Measurements from ENCODE around the gene GNA12. TPM values are rescaled to one million over a fixed set of nuclear protein-coding genes. Genes with fewer than 3 reads are reported as not detected.

The GNA12 gene
- total RNA-seq: 10 to 100 TPM; 17.9 to 22.5 (median 22.1) TPM
- 8.6 TPM for total RNA-seq (2013)
- 16.0 to 48.5 (median 30.7) reads per million in 29 experiments for total RNA-seq

DNA sequence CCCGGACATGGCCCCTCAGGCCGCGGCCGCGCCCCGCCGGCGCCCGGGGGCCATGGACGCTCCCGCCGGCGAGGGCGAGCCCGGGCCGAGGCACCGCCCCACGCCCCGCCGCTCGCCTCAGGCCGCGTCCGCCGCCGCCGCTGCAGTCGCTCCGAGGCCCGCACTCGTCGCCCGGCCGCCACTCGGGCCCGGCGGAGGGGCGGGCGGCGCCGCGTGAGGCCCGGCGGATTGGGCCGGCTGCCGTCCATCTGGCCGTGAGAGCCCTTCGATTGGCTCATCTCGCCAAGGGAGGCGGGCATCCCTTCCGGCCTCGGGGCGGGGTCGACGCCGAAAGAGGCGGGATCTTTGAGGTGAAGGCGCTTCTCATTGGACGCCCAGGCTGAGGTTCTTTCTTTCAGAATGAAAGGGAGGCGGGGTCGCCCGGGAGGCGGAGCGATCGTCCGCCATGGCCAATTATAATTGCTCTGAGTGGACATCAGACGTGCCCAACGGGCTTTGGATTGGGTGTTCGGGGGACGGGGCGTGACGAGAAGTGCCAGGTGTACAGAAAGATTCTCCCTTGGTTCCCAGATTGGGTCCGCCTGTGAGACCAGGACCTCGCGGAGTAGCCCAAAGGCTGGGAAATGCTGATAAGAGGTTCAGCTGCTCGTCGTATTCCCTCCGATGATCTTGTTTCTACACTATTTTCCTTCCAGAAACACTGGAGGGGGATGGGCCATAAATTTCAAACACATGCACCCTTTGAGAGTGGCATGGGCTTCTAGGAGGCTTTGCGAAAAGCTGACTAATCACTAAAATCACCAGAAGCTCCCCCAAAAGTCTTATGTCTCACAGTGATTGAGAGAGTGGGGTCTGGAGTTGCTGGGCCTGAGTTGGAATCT, at the start of gene GNA12:
Gene GNA12 (minus strand): TSS at position 156 of the 881 bp plus-strand sequence. CDS start 147 bp downstream, at position 9.
- H3K36me3 ChIP-seq (ENCODE audit: control insufficient read depth in 2 of 2, extremely low read depth in 1 of 2, insufficient read depth in 1 of 2, low read length in 1 of 2): peaks cover 3 to 6% of the 10 kb centered on the region in 2 donors
- Mint-ChIP-seq H3K4me3 (peak within 1 kb of the TSS; percentile 79 to 87 (median 84)), H3K36me3 (peaks cover 11% of the 10 kb centered on the region), H3K27me3 (no peaks in the 10 kb centered on the region), H3K27ac (peak within 1 kb of the TSS; percentile 63 to 84), H3K9me3 (no peaks in the 10 kb centered on the region), H3K4me1 (peaks cover 31 to 44% (median 44%) of the 10 kb centered on the region in 3 donors)
- peaks cover 7 to 20% of the 10 kb centered on the region in 2 experiments for H3K4me1 ChIP-seq (ENCODE audit: control insufficient read depth in 1 of 2, extremely low read depth in 1 of 2, insufficient read depth in 2 of 2, low read length in 2 of 2)
- POLR2A ChIA-PET: interaction anchor here in 1 of 2 donors (0.6 kb wide), 1 partner anchor 115 kb away, joined by 3 read pairs; no protein-coding TSS in a partner anchor
- DNase-seq: peak; percentile 92 to 99 (median 97)
- H3K9me3 ChIP-seq: no peaks in the 10 kb centered on the region
- no peak within 1 kb of the TSS for H3K27ac ChIP-seq (ENCODE audit: low read length)
- no peaks in the 10 kb centered on the region for H3K27me3 ChIP-seq (replicated peaks in 1 of 2; ENCODE audit: control insufficient read depth in 2 of 2, extremely low read depth in 1 of 2, insufficient read depth in 2 of 2, low read length in 1 of 2)
- peak within 1 kb of the TSS; percentile 65 to 92 for H3K4me3 ChIP-seq (ENCODE audit: control insufficient read depth in 1 of 2, extremely low read depth in 1 of 2, low read length in 1 of 2)
- CTCF ChIA-PET: no interaction called here
- peak; percentile 93 to 97 (median 94) for ATAC-seq (replicated peaks in 1 of 4)
- whole genome bisulfite sequencing (ENCODE audit: insufficient coverage): under 1% methylated on average over 70 of the region's 79 CpGs

- CTCF ChIA-PET: interaction anchor here in 1 of 2 donors (0.7 to 1.2 kb wide), 2 partner anchors 176 to 262 kb away, joined by 3 read pairs; no protein-coding TSS in a partner anchor
- Histone ChIP-seq H3K27me3 (replicated peaks in 1 of 2; ENCODE audit: control insufficient read depth in 2 of 2, extremely low read depth in 1 of 2, insufficient read depth in 2 of 2, low read length in 1 of 2) (peaks cover 0 to 3% of the 10 kb centered on the region in 2 experiments), H3K36me3 (ENCODE audit: control insufficient read depth in 2 of 2, extremely low read depth in 1 of 2, insufficient read depth in 1 of 2, low read length in 1 of 2) (no peaks in the 10 kb centered on the region), H3K4me3 (ENCODE audit: control insufficient read depth in 1 of 2, extremely low read depth in 1 of 2, low read length in 1 of 2) (no peak overlapping the region), H3K9me3 (no peaks in the 10 kb centered on the region), H3K27ac (ENCODE audit: low read length) (no peak overlapping the region), H3K4me1 (ENCODE audit: control insufficient read depth in 1 of 2, extremely low read depth in 1 of 2, insufficient read depth in 2 of 2, low read length in 2 of 2) (peaks cover 2 to 31% of the 10 kb centered on the region in 2 experiments)
- Mint-ChIP-seq H3K4me1 (peaks cover 23 to 28% (median 26%) of the 10 kb centered on the region in 3 donors), H3K27me3 (no peaks in the 10 kb centered on the region), H3K4me3 (peak overlapping the region; percentile 49 to 90 (median 68)), H3K36me3 (no peaks in the 10 kb centered on the region), H3K27ac (no peak overlapping the region), H3K9me3 (peaks cover 0 to under 1% (median 0%) of the 10 kb centered on the region in 3 donors)
- DNase-seq (no peak), ATAC-seq (replicated peaks in 1 of 4) (peak in 1 of 4 experiments; percentile 40)
- 55% methylated on average over 7 of the region's 9 CpGs for WGBS (ENCODE audit: insufficient coverage)
- POLR2A ChIA-PET: no interaction called here
Measured at GRCh38 chr7:2893411-2893861, 49.3 kb upstream of the GNA12 start.

DNA sequence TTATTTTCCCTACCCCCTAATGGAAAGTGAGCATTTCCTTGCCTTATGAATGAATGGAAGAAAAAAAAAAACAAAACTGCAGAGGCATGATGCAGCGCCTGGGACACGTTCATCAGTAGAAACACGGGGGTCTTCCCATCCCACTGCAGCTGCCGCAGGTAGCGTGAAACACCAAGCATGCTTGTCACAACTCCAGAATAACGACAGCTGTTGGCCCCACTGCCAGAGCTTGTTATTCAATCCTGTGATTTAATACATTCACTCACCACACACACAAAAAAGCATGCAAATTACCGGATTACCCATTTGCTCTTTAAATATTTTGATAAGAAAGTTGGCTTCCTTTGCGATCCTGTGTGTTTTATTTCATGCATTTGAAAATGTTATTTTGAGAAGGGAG, 48.4 kb upstream of the GNA12 start:
- peaks cover 2 to 31% of the 10 kb centered on the region in 2 experiments for H3K4me1 ChIP-seq (ENCODE audit: control insufficient read depth in 1 of 2, extremely low read depth in 1 of 2, insufficient read depth in 2 of 2, low read length in 2 of 2)

GRCh38 chr7:2887816-2888215, 43.7 kb upstream of the GNA12 start:
- no peaks in the 10 kb centered on the region for H3K27me3 Mint-ChIP-seq
- no peak for ATAC-seq (replicated peaks in 1 of 4)
- CTCF ChIA-PET: interaction anchor here (0.6 to 0.7 kb wide), 2 partner anchors 173 to 204 kb away, joined by 3 to 7 read pairs; no protein-coding TSS in a partner anchor

More for the DNA sequence above, 48.4 kb upstream of the GNA12 start:
- Mint-ChIP-seq H3K36me3 (no peaks in the 10 kb centered on the region), H3K9me3 (no peaks in the 10 kb centered on the region), H3K4me1 (peaks cover 23 to 28% (median 26%) of the 10 kb centered on the region in 3 donors), H3K27me3 (no peaks in the 10 kb centered on the region), H3K4me3 (no peak overlapping the region), H3K27ac (no peak overlapping the region)
- Histone ChIP-seq H3K4me3 (ENCODE audit: control insufficient read depth in 1 of 2, extremely low read depth in 1 of 2, low read length in 1 of 2) (no peak overlapping the region), H3K27me3 (replicated peaks in 1 of 2; ENCODE audit: control insufficient read depth in 2 of 2, extremely low read depth in 1 of 2, insufficient read depth in 2 of 2, low read length in 1 of 2) (peaks cover 0 to 3% of the 10 kb centered on the region in 2 experiments), H3K36me3 (ENCODE audit: control insufficient read depth in 2 of 2, extremely low read depth in 1 of 2, insufficient read depth in 1 of 2, low read length in 1 of 2) (no peaks in the 10 kb centered on the region), H3K9me3 (no peaks in the 10 kb centered on the region), H3K27ac (ENCODE audit: low read length) (no peak overlapping the region)
- DNase-seq (no peak), ATAC-seq (replicated peaks in 1 of 4) (no peak)
- ChIA-PET POLR2A (no interaction called here), CTCF (interaction anchor here in 1 of 2 donors (0.6 kb wide), 1 partner anchor 140 kb away, joined by 3 read pairs; no protein-coding TSS in a partner anchor)
- WGBS (ENCODE audit: insufficient coverage): 78% methylated on average over 5 of the region's 8 CpGs

DNA sequence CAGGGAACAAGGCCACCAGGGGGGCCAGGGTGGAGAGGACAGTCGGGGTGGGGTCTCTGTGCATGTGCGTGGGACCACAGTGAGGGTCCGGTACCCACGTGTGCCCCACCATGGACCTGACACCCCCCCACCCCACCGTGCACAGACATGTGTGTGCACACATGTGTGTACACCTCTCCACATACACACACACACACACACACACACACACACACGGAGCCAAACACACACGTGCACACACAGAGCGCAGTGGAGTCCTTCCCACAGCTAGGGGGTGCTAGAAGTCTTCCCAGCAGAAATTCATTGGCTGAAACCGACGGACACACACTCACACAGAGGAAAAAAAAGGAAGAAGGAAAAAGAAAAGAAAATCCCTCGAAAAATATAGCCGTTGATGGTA, 42.8 kb upstream of the GNA12 start:
- Mint-ChIP-seq H3K36me3 (no peaks in the 10 kb centered on the region), H3K27me3 (no peaks in the 10 kb centered on the region), H3K9me3 (no peaks in the 10 kb centered on the region), H3K27ac (no peak overlapping the region), H3K4me1 (peaks cover 4 to 8% (median 4%) of the 10 kb centered on the region in 3 donors), H3K4me3 (no peak overlapping the region)
- Histone ChIP-seq H3K27me3 (replicated peaks in 1 of 2; ENCODE audit: control insufficient read depth in 2 of 2, extremely low read depth in 1 of 2, insufficient read depth in 2 of 2, low read length in 1 of 2) (peaks cover 0 to 3% of the 10 kb centered on the region in 2 experiments), H3K4me1 (ENCODE audit: control insufficient read depth in 1 of 2, extremely low read depth in 1 of 2, insufficient read depth in 2 of 2, low read length in 2 of 2) (peaks cover 0 to 5% of the 10 kb centered on the region in 2 experiments), H3K27ac (ENCODE audit: low read length) (no peak overlapping the region), H3K36me3 (ENCODE audit: control insufficient read depth in 2 of 2, extremely low read depth in 1 of 2, insufficient read depth in 1 of 2, low read length in 1 of 2) (no peaks in the 10 kb centered on the region), H3K4me3 (ENCODE audit: control insufficient read depth in 1 of 2, extremely low read depth in 1 of 2, low read length in 1 of 2) (no peak overlapping the region), H3K9me3 (no peaks in the 10 kb centered on the region)
- WGBS (ENCODE audit: insufficient coverage): no CpG with 5 or more reads among the region's 12 CpGs
- ATAC-seq (replicated peaks in 1 of 4) (peak; percentile 65 to 81 (median 73)), DNase-seq (peak in 27 of 35 experiments; percentile 5 to 77 (median 37))
- POLR2A ChIA-PET: interaction anchor here in 1 of 2 donors (0.5 kb wide), 1 partner anchor 271 kb away, joined by 4 read pairs; no protein-coding TSS in a partner anchor
- CTCF ChIA-PET: interaction anchor here in 1 of 2 donors (0.5 to 1.5 kb wide), 4 partner anchors 161 to 800 kb away, joined by 3 to 11 read pairs (median 4); no protein-coding TSS in a partner anchor

More at GRCh38 chr7:2887816-2888215, 43.7 kb upstream of the GNA12 start:
- 71% methylated on average over 4 of the region's 7 CpGs for WGBS (ENCODE audit: insufficient coverage)
- Histone ChIP-seq H3K4me1 (ENCODE audit: control insufficient read depth in 1 of 2, extremely low read depth in 1 of 2, insufficient read depth in 2 of 2, low read length in 2 of 2) (peaks cover 0 to 6% of the 10 kb centered on the region in 2 experiments), H3K9me3 (no peaks in the 10 kb centered on the region), H3K36me3 (ENCODE audit: control insufficient read depth in 2 of 2, extremely low read depth in 1 of 2, insufficient read depth in 1 of 2, low read length in 1 of 2) (no peaks in the 10 kb centered on the region), H3K4me3 (ENCODE audit: control insufficient read depth in 1 of 2, extremely low read depth in 1 of 2, low read length in 1 of 2) (no peak overlapping the region), H3K27ac (ENCODE audit: low read length) (no peak overlapping the region), H3K27me3 (replicated peaks in 1 of 2; ENCODE audit: control insufficient read depth in 2 of 2, extremely low read depth in 1 of 2, insufficient read depth in 2 of 2, low read length in 1 of 2) (peaks cover 0 to 3% of the 10 kb centered on the region in 2 experiments)
- DNase-seq: no peak
- Mint-ChIP-seq H3K27ac (no peak overlapping the region), H3K4me1 (peaks cover 4 to 10% (median 6%) of the 10 kb centered on the region in 3 donors), H3K9me3 (no peaks in the 10 kb centered on the region), H3K36me3 (no peaks in the 10 kb centered on the region), H3K4me3 (no peak overlapping the region)
- POLR2A ChIA-PET: interaction anchor here in 1 of 2 donors (0.5 kb wide), 1 partner anchor 41 kb away, joined by 7 read pairs; no protein-coding TSS in a partner anchor

- ChIA-PET POLR2A (no interaction called here), CTCF (interaction anchor here in 1 of 2 donors (0.5 to 1.5 kb wide), 4 partner anchors 161 to 800 kb away, joined by 3 to 11 read pairs (median 4); no protein-coding TSS in a partner anchor)
- Histone ChIP-seq H3K9me3 (no peaks in the 10 kb centered on the region), H3K4me1 (ENCODE audit: control insufficient read depth in 1 of 2, extremely low read depth in 1 of 2, insufficient read depth in 2 of 2, low read length in 2 of 2) (peaks cover 0 to 5% of the 10 kb centered on the region in 2 experiments), H3K4me3 (ENCODE audit: control insufficient read depth in 1 of 2, extremely low read depth in 1 of 2, low read length in 1 of 2) (no peak overlapping the region), H3K27me3 (replicated peaks in 1 of 2; ENCODE audit: control insufficient read depth in 2 of 2, extremely low read depth in 1 of 2, insufficient read depth in 2 of 2, low read length in 1 of 2) (peaks cover 0 to 3% of the 10 kb centered on the region in 2 experiments), H3K27ac (ENCODE audit: low read length) (no peak overlapping the region), H3K36me3 (ENCODE audit: control insufficient read depth in 2 of 2, extremely low read depth in 1 of 2, insufficient read depth in 1 of 2, low read length in 1 of 2) (no peaks in the 10 kb centered on the region)
- Mint-ChIP-seq H3K27ac (no peak overlapping the region), H3K27me3 (no peaks in the 10 kb centered on the region), H3K4me3 (no peak overlapping the region), H3K36me3 (no peaks in the 10 kb centered on the region), H3K4me1 (peaks cover 4 to 8% (median 4%) of the 10 kb centered on the region in 3 donors), H3K9me3 (no peaks in the 10 kb centered on the region)
- ATAC-seq (replicated peaks in 1 of 4) (no peak), DNase-seq (no peak)
- WGBS (ENCODE audit: insufficient coverage): 63% methylated on average over 4 of the region's 5 CpGs
Measured at GRCh38 chr7:2886391-2886790, 42.3 kb upstream of the GNA12 start.
